SK-MEL-5 (cell line): ENCODE measurements around the gene HTT-AS. TPM values are rescaled to one million over a fixed set of nuclear protein-coding genes. Genes with fewer than 3 reads are reported as not detected.
"Not testable (repeated sequence)": the region's sequence is repeated elsewhere in the genome, so short reads cannot be mapped to it uniquely, and the experiment has no call there.

Experiments used
- DNase-seq: peaks from one replicate; pipeline ENCODE4 v3.0.0-alpha.2; 2016; ENCODE audit warnings: low read depth, low spot score
- in situ Hi-C: cut with HindIII; loops from 2 replicates; pipeline ENCODE4 v1.10.0; 2016; ENCODE audit warnings: low sequenced_read_pairs, high pct_unique_total_duplicates, low pct_unique_long_range_greater_than_20kb
- total RNA-seq: library from RNA; depleted of rRNA; stranded (reverse); fragments of >200 nt; shearing (Covaris generic); gene quantifications from 2 replicates; pipeline ENCODE4 v1.2.3, GENCODE V29; 2014

Gene HTT-AS
- total RNA-seq, 1 experiment from 2014 or later: not detected

DNA sequence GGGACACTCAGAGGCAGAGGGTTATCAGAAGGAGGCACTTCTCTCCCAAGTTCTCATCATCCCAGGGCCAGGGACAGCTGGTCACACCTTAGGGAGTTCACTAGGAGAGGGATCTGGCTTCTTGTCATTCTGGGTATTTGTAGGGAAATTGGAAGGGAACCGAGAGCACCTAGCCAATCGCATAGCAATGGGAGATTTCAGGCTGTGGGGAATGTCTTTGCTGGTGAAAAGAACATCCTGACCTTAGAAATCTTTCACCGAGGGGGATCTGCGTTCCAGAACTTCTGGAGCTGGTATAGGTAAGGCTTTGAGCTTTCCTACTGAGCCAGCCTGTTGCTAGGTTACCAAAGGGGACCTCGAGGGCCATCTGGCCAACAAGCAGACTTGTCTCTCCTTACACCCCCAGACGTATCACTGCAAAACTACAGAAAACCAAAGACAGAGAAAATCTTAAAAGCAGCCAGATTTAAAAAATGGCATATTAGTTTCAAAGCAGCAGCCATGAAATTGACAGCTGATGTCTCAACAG, 6.8 kb downstream of the HTT-AS start:
- DNase-seq: no peak
- in situ Hi-C loops: no loop called here

DNA sequence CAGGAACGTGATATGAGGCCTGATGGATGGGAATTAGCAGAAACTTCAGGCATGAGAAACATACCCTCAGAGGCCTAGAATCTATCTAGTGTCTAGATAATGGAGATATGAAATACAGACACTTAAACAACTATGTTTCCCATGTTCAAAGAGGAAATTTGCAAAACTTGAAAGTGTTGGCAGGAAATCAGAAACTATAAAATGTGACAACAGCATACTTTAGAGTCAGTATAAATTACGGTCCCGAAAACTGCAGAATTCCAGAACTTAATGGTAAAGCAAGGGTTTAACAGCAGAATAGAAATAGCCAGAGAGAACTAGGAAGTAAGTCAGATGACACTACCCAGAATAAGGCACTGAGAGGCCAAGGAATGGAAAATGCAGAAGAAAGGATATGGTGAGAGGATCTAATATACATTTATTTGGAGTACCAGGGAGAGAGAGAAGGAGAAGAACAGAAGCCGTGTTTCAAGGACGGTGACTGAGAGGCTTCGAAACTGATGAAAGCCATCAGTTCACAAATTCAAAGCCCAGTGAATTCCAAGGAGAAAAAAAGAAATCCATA, 7.4 kb downstream of the HTT-AS start:
- DNase-seq: no peak
- in situ Hi-C loops: no loop called here

DNA sequence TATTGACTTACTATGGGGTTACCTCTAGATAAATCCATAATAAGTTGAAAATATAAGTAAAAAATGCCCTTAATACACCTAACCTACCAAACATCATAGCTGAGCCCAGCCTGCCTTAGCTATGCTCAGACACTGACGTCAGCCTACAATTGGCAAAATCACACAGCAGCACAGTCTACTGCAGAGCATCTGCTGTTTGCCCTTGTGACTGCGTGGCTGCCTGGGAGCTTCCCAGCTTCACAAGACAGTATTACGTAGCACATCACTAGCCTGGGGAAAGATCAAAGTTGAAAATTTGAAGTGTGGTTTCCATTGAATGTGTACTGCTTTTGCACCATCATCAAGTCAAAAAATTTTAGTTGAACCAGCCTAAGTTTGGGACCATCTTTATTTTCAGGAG, 8.8 kb downstream of the HTT-AS start:
- in situ Hi-C loops: no loop called here
- peak; percentile 48 for DNase-seq

DNA sequence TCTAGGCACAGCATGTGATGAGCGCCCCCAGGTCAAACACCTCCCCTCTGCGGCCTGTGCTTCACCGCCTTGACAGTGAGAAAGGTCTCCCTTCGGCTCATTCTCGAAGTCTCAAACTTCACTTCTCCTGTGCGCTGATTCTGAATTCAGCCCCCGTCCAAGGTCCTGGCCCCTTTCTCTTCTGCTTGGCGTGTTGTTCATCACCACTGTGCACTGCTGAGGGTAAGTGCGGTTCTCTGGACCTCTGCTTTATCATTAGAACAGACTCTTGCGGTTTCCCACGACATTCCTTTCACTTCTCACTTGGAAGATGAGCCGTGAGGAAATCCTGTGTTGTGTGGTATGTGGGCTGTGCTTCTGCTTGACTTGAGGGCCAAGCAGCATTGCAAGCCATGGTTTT, 11.9 kb downstream of the HTT-AS start:
- in situ Hi-C loops: no loop called here
- no peak for DNase-seq

DNA sequence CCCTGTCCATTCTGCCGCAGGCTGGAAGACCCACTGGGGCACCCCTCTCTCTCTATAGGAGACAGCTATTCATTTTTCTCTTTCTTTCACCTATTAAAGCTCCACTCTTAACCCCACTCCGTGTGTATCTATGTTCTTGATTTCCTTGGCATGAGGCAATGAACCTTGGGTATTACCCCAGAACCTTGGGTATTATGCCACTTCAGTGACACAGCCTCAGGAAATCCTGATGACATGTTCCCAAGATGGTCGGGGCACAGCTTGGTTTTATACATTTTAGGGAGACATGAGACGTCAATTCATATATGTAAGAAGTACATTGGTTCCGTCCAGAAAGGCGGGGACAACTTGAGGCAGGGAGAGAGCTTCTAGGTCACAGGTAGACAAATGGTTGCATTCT, 13.4 kb downstream of the HTT-AS start:
- DNase-seq: no peak
- in situ Hi-C loops: no loop called here

DNA sequence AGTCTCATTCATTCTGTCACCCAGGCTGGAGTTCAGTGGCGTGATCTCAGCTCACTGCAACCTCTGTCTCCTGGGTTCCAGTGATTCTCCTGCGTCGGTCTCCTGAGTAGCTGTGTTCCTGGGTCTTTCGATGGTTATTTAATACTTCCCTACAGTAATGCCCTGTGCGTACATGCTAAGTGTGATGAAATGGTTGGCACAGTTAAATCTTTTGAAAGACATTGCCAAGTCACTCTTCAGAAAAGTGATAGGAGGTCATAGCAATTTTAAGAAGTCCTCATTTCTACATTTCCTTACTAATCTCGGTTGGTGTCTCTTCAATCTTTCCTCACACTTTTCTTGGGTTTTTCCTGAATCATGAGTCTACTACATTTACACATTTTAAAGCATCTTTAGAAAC, 14.4 kb downstream of the HTT-AS start:
- in situ Hi-C loops: no loop called here
- no peak for DNase-seq

DNA sequence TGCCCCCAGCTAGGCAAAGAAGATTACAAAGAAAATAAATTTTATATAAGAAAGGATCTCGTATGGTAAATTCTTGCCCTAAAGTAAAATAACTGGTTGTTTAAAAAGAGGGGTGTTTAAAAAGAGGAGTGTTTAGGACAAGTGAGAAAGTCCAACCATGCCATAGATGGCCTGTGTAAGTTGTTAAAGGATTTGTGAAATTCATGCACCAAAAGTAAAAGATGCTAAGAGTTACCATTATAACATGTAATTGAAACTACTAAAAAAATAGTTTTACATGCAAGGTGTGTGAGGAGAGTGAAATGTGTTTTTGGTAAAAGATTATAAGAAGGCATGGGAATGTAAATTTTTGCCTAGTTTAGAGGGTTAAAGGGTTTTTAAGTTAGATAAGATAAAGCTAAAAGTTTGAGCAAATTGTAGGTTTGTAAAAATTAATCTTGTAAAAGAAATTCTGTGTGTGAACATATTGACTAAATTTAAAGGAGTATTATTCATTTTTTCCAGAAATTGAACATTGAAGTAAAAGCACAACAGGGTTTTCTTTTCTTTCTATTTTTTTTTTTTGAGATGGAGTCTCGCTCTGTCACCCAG, 20.1 kb downstream of the HTT-AS start:
- no peak for DNase-seq
- in situ Hi-C loops: no loop called here

DNA sequence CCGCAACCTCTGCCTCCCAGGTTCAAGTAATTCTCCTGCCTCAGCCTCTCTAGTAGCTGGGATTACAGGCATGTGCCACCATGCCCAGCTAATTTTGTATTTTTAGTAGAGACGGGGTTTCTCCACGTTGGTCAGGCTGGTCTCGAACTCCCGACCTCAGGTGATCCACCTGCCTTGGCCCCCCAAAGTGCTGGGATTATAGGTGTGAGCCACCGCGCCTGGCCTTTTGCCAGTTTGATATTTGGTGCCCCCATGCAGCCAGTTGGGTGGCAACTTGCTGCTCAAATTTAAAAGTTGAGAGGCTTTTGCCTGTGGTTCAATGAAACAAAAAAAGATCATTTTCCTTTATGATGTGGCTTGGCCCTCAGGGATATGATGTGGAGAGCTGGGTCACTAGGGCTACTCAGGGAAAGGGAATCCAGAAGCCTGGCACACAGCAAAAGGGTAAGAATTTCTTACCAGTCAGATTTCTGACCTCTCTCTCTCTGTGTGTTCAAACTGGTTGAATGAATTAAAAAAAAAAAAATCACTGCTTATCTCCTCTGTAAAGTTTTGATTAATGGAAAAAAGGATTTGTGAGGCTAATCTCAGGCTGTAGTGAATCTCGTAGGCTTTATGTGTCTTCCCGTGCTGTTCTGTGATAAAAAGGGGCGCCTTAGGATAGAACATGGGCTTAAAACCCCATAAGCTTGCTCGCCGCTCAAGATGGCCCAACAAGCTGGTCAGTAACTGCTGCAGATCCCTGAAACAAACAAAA, 23.0 kb downstream of the HTT-AS start:
- in situ Hi-C loops, DNase-seq: not testable (repeated sequence)

DNA sequence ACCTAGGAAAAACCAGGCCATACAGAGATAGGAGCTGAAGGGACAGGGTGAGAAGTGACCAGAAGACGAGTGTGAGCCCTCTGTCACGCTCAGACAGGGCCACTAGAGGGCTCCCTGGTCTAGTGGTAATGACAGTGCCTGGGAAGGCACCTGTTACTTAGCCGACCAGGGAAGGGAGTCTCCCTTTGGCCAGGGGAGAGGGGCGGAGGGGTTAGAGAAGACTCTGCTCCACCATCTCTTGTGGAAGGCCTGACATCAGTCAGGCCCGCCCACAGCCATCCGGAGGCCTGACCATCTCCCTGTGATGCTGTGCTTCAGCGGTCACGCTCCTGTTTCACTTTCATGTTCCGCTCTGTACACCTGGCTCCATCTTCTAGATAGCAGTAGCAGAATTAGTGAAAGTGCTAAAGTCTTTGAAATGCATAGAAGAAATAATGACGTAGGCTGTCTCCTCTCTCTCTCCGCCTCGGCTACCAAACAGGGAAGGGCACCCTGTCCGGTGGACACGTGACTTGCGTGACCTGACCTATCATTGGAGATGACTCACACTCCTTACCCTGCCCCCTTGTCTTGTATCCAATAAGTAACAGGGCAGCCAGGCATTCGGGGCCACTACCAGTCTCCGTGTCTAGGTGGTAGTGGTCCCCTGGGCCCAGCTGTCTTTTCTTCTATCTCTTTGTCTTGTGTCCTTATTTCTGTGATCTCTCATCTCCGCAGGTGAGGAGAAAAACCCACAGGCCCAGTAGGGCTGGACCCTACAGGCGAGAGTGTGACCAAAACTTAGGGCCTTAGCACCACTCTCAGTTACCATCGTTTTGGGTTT, 26.7 kb downstream of the HTT-AS start:
- in situ Hi-C loops: no loop called here

DNA sequence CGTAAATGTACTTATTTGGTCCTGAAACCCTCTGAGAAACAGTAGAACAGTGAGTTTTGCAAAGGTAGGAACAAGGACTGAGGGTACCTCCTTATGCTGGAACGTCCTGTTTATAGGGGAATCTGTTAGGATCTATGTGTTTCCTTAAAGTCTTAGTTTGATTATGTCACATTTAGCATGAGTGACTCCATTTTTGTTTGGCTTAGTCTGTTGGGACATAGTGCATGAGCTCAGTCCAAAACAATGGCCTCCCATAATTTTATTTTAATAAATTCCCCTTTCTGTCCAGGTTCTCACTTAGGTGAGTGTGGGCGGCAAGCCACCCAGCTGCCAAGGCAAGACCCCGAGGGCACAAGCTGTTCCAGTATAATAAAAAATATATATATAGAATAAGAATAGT, 27.7 kb downstream of the HTT-AS start:
- in situ Hi-C loops: no loop called here
- DNase-seq: no peak

More for the DNA sequence above, 26.7 kb downstream of the HTT-AS start:
- DNase-seq: peak; percentile 76

DNA sequence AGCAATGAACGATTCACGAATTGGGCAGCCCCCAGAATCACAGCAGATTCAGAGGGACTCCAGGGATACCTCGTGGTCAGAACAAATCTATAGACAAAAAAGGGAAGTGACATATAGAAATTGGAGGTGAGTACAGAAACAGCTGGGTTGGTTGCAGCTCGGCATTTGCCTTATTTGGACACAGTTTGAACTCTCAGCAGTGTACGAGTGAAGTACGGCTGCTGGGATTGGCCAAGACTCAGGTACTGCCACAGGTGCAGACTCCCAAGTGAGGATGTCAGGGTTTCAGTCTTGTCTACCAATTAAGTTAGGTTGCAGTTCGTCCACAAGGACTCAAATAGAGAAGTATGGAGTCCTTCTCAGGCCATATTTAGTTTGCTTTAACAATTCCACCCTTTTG, 28.2 kb downstream of the HTT-AS start:
- DNase-seq: no peak
- in situ Hi-C loops: no loop called here

DNA sequence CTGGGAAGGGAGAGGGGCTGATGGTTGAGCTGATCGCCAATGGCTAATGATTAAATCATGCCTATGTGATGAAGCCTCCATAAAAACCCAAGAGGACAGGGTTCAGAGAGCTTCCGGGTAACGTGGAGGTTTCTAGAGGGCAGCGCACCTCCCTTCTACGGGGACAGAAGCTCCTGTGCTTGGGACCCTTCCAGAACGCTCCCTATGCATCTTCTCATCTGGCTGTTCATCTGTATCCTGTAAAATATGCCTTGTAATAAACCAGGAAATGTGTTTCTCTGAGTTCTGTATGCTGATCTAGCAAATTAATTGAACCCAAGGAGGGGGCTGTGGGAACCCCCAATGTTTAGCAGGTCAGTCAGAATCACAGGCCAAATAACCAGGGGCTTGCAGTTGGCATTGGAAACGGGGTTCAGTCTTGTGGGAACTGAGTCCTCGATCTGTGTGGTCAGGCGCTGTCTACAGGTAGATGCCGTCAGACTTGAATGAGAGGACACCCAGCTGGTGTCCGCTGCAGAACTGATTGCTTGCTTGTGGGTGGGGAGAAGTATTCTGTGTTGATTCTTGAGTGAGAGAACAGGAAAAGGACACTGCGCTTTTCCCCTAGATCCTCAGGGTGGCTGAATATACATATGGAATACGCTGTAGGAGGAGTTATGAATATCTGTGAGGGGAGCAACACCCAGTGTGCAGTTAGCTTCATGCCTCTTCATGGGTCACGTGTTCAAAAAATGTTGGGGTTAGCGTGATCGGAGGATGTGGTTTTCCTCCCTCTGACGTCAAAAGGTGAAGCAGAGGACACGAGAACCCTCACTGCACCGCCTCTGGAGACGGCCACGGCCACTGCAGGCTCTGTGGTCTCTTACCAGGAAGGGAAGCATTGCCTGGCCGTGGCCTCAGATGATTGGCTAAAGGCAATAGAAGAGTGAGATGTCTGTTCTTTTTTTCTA, 29.2 kb downstream of the HTT-AS start:
- in situ Hi-C loops: no loop called here
- DNase-seq: peak; percentile 87

DNA sequence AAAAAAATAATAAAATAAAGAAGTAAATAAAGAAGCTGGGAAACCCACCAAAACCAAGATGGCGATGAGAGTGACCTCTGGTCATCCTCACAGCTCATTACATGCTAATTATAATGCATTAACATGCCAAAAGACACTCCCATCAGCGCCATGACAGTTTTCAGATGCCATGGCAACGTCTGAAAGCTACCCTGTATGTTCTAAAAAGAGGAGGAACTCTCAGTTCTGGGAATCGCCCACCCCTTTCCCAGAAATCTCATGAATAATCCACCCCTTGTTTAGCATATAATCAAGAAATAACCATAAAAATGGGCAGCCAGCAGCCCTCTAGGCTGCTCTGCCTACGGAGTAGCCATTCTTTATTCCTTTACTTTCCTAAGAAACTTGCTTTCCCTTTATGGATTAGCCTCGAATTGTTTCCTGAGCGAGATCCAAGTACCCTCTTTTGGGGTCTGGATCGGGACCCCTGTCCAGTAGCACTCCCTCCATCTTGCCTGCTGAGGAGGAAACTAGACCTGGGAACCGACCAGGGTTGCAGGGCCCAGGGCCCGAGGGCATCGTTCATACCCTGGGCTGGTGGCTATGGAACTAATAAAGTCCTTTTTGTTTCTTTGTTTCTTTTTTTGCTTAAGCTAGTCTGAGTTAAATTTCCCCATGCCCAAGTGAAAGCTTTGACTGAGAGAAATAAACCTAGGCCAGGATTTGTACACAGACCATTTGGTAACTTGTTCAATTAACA, 30.9 kb downstream of the HTT-AS start:
- peak; percentile 31 for DNase-seq
- in situ Hi-C loops: no loop called here

DNA sequence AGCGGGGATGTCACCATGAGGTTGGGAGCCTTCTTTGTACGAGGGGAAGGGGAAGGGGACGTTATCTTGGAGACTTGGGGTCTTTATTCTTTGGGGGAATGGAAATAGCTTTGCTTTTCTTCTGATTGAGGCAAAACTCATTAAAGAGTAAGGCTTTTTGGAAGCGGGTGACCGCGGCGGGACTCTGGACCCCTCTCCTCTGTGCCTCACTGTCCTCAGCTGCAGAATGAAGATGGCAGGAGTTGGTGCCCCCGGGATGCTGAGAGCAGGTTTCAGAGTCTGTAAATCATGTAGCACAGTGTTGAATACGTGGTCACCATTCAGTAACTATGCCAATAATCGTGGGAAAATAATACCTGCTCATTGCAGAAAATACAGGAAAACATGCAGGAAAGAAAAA, 32.1 kb downstream of the HTT-AS start:
- in situ Hi-C loops: no loop called here
- DNase-seq: no peak

DNA sequence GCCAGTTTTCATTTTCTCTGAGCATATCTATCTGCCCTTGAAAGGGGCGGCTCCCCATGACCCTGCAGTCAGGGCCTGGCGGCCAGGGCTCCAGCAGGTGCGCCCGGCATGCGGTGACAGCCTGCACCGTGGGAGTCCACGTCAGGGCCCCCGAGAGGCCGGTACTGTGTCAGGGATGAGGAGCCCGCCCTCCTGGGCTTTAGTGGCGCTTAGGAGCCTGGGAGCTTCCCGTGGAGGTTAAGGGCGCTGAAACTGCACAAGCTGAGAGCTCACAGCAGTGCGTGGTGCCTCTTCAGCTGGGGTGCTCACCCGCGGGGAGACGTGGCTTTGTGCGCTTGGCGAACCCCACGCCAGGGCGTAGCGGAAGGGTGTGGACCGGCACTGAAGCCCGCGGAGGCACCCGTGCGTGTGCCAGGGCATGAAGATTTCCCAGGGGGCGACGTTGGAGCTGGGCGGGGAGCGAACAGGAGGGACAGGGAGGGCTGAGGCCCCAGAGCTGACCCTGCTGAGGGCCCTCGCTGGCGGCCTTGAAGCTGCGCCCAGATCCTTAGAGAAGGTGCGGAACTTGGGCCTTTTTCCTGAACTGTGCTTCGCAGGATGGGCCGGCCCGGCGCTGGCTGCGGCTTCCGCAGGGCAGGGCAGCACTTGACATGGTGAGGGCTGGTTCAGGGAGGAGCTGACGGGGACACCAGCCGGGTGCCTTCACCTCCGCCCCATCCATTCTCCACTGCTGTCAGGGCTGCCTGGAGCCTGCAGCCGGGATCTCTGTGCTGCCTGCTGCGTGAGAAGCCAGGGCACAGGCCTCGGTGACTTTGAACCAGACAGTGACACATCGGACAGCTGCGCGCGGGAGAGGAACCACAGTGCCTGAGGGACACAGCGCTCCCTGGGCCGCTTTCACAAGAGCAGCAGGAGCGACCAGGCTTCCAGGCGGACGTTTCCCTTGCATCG, 32.9 kb downstream of the HTT-AS start:
- in situ Hi-C loops: no loop called here
- DNase-seq: no peak
